HFF-Myc (cell line): Measurements from ENCODE around the gene ACAP2.

Experiments used
- DNase-seq: peaks from one replicate; pipeline ENCODE4 v3.0.0-alpha.2; 2011; ENCODE audit warnings: low read depth; ENCODE audit errors: extremely low read depth
- H3K4me3 ChIP-seq: replicated peaks from 2 replicates; pipeline ENCODE4 v1.5.1; 2011; ENCODE audit warnings: low read depth, mild to moderate bottlenecking, control low read depth, low read length
- CTCF ChIP-seq: IDR thresholded peaks from 2 replicates; pipeline ENCODE4 v1.5.1; 2012; ENCODE audit warnings: mild to moderate bottlenecking, low read depth, low read length, control low read depth; ENCODE audit errors: missing control alignments

Gene ACAP2

DNA sequence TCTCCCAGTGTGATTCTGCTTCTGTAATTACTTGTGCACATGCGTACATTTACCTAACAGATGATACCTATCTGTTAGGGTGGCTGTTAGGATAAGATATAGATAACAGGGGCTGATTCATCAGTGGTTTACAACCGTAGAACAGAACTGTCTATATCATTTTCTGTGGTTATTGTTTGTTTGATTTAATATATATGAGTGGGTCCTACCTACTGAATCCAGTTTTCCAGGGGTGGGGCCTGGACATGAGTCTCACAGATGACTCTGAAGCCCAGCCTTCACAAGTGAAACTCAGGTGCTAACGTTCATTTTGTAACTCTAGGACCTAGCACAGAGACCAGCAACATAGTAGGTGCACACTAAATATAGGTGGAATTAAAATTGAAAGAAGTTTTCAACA lies 10.4 kb upstream of the ACAP2 start:
- TF ChIP-seq CTCF, result no peak
- H3K4me3 ChIP-seq, result no peak overlapping the region
- DNase-seq, result no peak

GRCh38 chr3:195451373-195452015 lies 8.7 kb upstream of the ACAP2 start:
- no peak for TF ChIP-seq CTCF
- 0 out of 2 replicates have a peak overlapping the region, but pooled peaks have one; percentile 6 for H3K4me3 ChIP-seq
- DNase-seq, result no peak

GRCh38 chr3:195450731-195451229 lies 8.0 kb upstream of the ACAP2 start:
- H3K4me3 ChIP-seq, result no peak overlapping the region
- TF ChIP-seq CTCF, result no peak
- DNase-seq, result peak; percentile 72

- H3K4me3 ChIP-seq, result no peak overlapping the region
- no peak for TF ChIP-seq CTCF
- DNase-seq, result no peak
Measured at GRCh38 chr3:195448205-195448875, 5.5 kb upstream of the ACAP2 start.

GRCh38 chr3:195447201-195447600 lies 4.4 kb upstream of the ACAP2 start:
- no peak overlapping the region for H3K4me3 ChIP-seq
- DNase-seq, result no peak
- TF ChIP-seq CTCF, result no peak

- no peak for TF ChIP-seq CTCF
- no peak overlapping the region for H3K4me3 ChIP-seq
- DNase-seq, result no peak
Measured at GRCh38 chr3:195446359-195446758, 3.5 kb upstream of the ACAP2 start.
